Activated effector memory CD4-positive, alpha-beta T cell treated with Interleukin-2 at 50 U/mL for 16 hours (primary cell): Measurements from ENCODE around the gene KLK3.
"Not testable (repeated sequence)": the region's sequence is repeated elsewhere in the genome, so short reads cannot be mapped to it uniquely, and the experiment has no call there.

ENCODE experiments used
- DNase-seq: peaks from one replicate; pipeline ENCODE4 v3.0.0-alpha.2; 2020

Gene KLK3

GRCh38 chr19:50854636-50855410, at the start of gene KLK3:
KLK3 (plus strand) TSS chr19:50854915; CDS start chr19:50854956, 41 bp downstream.
- DNase-seq, result no peak

GRCh38 chr19:50808856-50809255, 45.9 kb upstream of the KLK3 start:
- no peak for DNase-seq

- DNase-seq, result not testable (repeated sequence)
Observed at GRCh38 chr19:50811622-50812238, 43.0 kb upstream of the KLK3 start.

GRCh38 chr19:50812474-50812873, 42.2 kb upstream of the KLK3 start:
- no peak for DNase-seq

- no peak for DNase-seq
Observed at GRCh38 chr19:50814883-50815282, 39.8 kb upstream of the KLK3 start.

GRCh38 chr19:50815439-50815838, 39.3 kb upstream of the KLK3 start:
- DNase-seq, result no peak

GRCh38 chr19:50817941-50818858, 36.5 kb upstream of the KLK3 start:
- DNase-seq, result no peak

- DNase-seq, result no peak
Observed at GRCh38 chr19:50818859-50819472, 35.7 kb upstream of the KLK3 start.

GRCh38 chr19:50819636-50820035, 35.1 kb upstream of the KLK3 start:
- DNase-seq, result no peak

- no peak for DNase-seq
Observed at GRCh38 chr19:50820086-50820485, 34.6 kb upstream of the KLK3 start.

- no peak for DNase-seq
Observed at GRCh38 chr19:50820549-50821247, 34.0 kb upstream of the KLK3 start.

- no peak for DNase-seq
Observed at GRCh38 chr19:50821248-50821612, 33.5 kb upstream of the KLK3 start.

GRCh38 chr19:50821622-50822021, 33.1 kb upstream of the KLK3 start:
- DNase-seq, result no peak

- no peak for DNase-seq
Observed at GRCh38 chr19:50822661-50823208, 32.0 kb upstream of the KLK3 start.

- DNase-seq, result no peak
Observed at GRCh38 chr19:50823389-50824042, 31.2 kb upstream of the KLK3 start, which contains the start of gene KLK1. KLK1 (minus strand) TSS chr19:50823787; CDS start chr19:50823748, 39 bp downstream.

GRCh38 chr19:50826492-50827240, 28.0 kb upstream of the KLK3 start:
- DNase-seq, result no peak

GRCh38 chr19:50827476-50827875, 27.2 kb upstream of the KLK3 start:
- DNase-seq, result no peak

GRCh38 chr19:50829801-50830200, 24.9 kb upstream of the KLK3 start:
- DNase-seq, result no peak

- DNase-seq, result no peak
Observed at GRCh38 chr19:50830266-50831025, 24.3 kb upstream of the KLK3 start.

- DNase-seq, result no peak
Observed at GRCh38 chr19:50831026-50831396, 23.7 kb upstream of the KLK3 start.
